Mononuclear cell (primary cell): ENCODE measurements around the gene WDR87. TPM values are rescaled to one million over a fixed set of nuclear protein-coding genes. Genes with fewer than 3 reads are reported as not detected.
"Not testable (repeated sequence)": the region's sequence is repeated elsewhere in the genome, so short reads cannot be mapped to it uniquely, and the experiment has no call there.

ENCODE experiments used
- H3K27me3 ChIP-seq: 2 replicates; pipeline ENCODE4 v1.6.0; 2011; ENCODE audit warnings: low read length, control low read depth; ENCODE audit not compliant: insufficient read depth
- H3K4me1 ChIP-seq: 2 replicates; pipeline ENCODE4 v1.5.1; 2011; ENCODE audit warnings: mild to moderate bottlenecking, low read length, control low read depth; ENCODE audit not compliant: insufficient read depth
- H3K4me3 ChIP-seq: 2 replicates; pipeline ENCODE4 v1.5.1; 2011; ENCODE audit warnings: mild to moderate bottlenecking, low read length, moderate library complexity
- H3K9me3 ChIP-seq: 2 replicates; pipeline ENCODE4 v1.5.1; 2011; ENCODE audit warnings: low read depth, mild to moderate bottlenecking, control low read depth, low read length
- total RNA-seq: library from RNA; depleted of rRNA; stranded (reverse); fragments of >200 nt; gene quantifications from one replicate; pipeline ENCODE4 v1.2.3, GENCODE V29; 2012

Gene WDR87
- total RNA-seq, 1 donor = under 0.01 TPM

DNA sequence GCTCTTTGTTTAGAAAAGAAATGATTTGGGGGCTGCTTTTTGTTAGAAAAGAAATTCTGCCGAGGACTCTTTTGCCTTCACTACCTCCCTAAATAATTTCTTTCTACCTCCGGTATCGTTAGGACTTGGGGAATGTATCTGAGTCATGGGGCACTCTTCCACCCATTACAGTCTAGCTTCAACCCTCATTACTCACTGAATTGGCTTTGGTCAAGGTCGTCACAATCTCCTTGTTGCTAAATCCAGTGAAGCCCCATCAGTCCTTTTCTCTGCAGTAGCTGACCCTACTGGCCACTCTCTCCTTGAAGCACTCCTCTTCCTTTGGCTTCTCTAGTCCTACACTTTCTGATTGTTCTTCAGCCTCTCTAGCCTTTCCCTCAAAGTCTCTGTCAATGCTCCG is 34.0 kb downstream of the WDR87 start:
- Histone ChIP-seq H3K27me3 (no peaks in the 10 kb centered on the region), H3K4me1 (no peaks in the 10 kb centered on the region), H3K9me3 (no peaks in the 10 kb centered on the region), H3K4me3 (no peak overlapping the region)

DNA sequence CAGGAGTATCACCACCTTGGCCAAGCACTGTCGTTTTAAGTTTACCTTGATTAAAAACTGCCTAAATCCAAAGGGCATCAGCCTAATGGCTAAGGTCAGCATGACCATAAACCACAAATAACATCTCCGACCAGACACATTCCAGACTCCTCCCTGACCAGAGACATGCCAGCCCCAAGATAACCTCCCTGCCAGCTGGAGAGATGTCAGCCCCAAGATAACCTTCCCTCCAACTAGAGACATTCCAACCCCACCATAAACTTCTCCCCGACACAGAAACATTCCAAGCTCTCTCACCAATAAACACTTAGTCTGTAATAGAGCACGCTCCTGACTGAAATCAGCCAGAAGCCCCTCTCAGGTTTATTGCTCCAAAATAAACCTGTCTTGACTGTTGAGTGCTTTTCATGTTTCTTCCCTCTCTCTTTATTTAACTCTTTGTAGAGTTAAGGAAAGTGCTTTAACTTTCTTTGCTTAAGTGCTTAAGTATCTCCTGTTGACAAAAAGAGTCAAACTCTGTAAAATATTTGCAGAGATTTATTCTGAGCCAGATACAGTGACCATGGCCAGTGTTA is 36.5 kb downstream of the WDR87 start:
- Histone ChIP-seq H3K9me3 (no peaks in the 10 kb centered on the region), H3K4me1 (no peaks in the 10 kb centered on the region), H3K27me3 (no peaks in the 10 kb centered on the region), H3K4me3 (no peak overlapping the region)

DNA sequence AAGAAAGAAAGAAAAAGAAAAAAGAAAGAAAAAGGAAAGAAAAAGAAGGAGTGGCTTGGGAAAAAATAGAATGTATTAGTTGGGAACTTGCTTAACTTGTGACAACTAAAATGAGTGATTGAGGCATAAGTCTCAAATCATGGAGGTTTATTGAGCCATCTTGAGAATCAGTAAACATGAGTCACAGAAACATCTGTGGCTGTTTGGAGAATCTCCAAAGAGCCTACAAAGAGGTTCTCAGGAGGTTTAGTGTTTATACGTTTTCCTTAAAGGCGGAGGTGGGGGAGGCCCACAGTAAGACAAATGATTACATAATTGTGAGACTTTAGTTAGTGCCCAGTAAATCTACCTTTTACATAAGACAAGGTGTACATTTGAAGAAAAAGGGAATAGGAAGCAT is 38.6 kb downstream of the WDR87 start:
- Histone ChIP-seq H3K4me3 (no peak overlapping the region), H3K9me3 (no peaks in the 10 kb centered on the region), H3K27me3 (no peaks in the 10 kb centered on the region), H3K4me1 (no peaks in the 10 kb centered on the region)

DNA sequence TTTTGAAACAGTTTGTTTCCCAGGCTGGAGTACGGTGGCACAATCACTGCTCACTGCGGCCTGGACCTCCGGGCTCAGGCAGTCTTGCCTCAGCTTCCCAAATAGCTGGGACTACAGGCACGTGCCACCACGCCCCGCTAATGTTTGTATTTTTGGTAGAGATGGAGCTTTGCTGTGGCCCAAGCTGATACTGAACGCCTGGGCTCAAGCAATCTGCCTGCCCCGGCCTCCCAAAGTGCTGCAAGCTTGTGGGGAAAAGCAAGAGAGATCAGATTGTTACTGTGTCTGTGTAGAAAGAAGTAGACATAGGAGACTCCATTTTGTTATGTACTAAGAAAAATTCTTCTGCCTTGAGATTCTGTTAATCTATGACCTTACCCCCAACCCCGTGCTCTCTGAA is 40.5 kb downstream of the WDR87 start:
- H3K27me3 ChIP-seq, H3K4me1 ChIP-seq, H3K4me3 ChIP-seq, H3K9me3 ChIP-seq: not testable (repeated sequence)

DNA sequence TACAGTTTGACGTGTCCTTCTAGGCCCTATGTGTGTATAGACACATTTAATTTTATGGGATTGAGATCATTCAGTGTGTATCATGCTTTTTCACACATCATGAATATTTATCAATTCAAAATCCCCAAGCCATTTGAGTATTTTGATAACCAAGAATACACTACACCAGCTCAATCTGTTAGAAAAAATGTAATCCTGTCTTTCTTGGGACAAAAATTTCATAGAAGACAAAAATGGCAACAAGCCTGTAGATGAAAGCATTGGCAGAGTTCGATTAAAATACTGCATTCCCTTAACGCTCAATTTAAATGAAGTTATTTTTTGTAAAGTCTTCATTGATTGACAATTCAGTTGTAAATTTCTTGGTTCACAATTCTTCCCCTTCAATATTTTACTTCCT is 41.9 kb downstream of the WDR87 start:
- Histone ChIP-seq H3K4me1 (no peaks in the 10 kb centered on the region), H3K27me3 (no peaks in the 10 kb centered on the region), H3K9me3 (no peaks in the 10 kb centered on the region), H3K4me3 (no peak overlapping the region)

DNA sequence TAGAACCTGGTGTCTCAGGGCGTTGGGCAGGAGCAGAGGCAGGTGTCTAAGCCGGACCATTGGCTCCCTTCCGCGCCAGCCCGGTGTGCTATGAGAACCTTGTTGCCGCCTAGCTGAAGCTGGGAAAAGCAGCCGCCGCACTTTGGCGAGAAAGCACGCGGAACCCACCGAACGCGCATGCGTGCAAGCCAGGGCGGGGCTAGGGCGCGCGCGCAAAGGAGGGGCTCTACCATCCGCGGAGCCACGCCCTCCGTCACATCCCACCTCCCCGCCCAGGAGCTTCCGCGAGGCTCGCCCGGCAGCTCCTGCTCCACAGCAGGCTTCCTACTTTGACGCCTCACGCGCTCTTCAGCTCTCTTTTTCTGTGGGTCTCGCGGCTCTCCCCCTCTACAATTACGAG is 51.3 kb downstream of the WDR87 start:
- H3K27me3 ChIP-seq = no peaks in the 10 kb centered on the region
- no peaks in the 10 kb centered on the region for H3K4me1 ChIP-seq
- H3K4me3 ChIP-seq = no peak overlapping the region
- H3K9me3 ChIP-seq = no peaks in the 10 kb centered on the region

DNA sequence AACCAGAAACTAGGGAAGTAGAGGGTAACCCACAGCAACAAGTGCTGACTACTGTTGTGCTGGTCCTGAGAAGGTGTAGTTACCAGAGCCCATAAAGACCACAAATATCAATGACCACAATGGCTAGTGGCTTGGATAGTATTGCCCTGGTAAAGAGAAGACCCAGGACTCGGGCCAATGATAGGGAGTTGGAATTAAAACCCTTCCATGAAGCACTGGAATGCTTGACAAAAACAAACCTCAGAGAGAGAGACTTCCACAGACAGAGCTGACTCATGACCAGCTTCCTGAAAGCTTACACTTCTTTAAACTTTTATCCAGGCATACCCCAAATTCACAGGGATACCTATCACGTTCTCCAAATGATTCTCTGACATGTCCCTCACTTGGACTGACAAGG is 60.5 kb downstream of the WDR87 start:
- H3K27me3 ChIP-seq = no peaks in the 10 kb centered on the region
- H3K9me3 ChIP-seq = no peaks in the 10 kb centered on the region
- no peak overlapping the region for H3K4me3 ChIP-seq
- no peaks in the 10 kb centered on the region for H3K4me1 ChIP-seq

Other genes starting within 250 kb of the WDR87 start
- gene ZNF607, start 186.8 kb downstream of the WDR87 start, total RNA-seq = 0.73 TPM
- gene ZNF573, start 127.0 kb downstream of the WDR87 start, total RNA-seq = 3.1 TPM
- gene SIPA1L3, start 614 bp upstream of the WDR87 start, total RNA-seq = 12.8 TPM